HFFc6 (cell line): ENCODE measurements around the gene REV3L. TPM values are rescaled to one million over a fixed set of nuclear protein-coding genes. Genes with fewer than 3 reads are reported as not detected.

ENCODE experiments used
- DNase-seq: peaks from one replicate; pipeline ENCODE4 v3.0.0-alpha.2; 2018
- H3K27ac Mint-ChIP-seq: 2 replicates; pipeline ENCODE4 v1.8.0; 2020; ENCODE audit warnings: mild to moderate bottlenecking, mixed read lengths
- H3K27me3 Mint-ChIP-seq: 2 replicates; pipeline ENCODE4 v1.8.0; 2021; ENCODE audit warnings: mild to moderate bottlenecking, moderate library complexity, mixed read lengths; ENCODE audit not compliant: insufficient read depth
- H3K36me3 Mint-ChIP-seq: 2 replicates; pipeline ENCODE4 v1.8.0; 2021; ENCODE audit warnings: low read depth, mixed read lengths
- H3K4me1 Mint-ChIP-seq: 2 replicates; pipeline ENCODE4 v1.8.0; 2020; ENCODE audit warnings: low read depth, mixed read lengths
- H3K4me3 Mint-ChIP-seq: 2 replicates; pipeline ENCODE4 v1.8.0; 2020; ENCODE audit warnings: mild to moderate bottlenecking, moderate library complexity, mixed read lengths
- H3K9me3 Mint-ChIP-seq: 2 replicates; pipeline ENCODE4 v1.8.0; 2020; ENCODE audit warnings: mild to moderate bottlenecking, mixed read lengths
- total RNA-seq, 6 experiments: library from RNA; stranded (reverse); fragmentation: NEBNext Ultra II Directional; extraction: Animal tissue kit (Norgen Biotek cat#: 25700); gene quantifications; 2 replicates in 1 of 6; 3 replicates in 5 of 6; pipeline ENCODE4 v1.2.3, GENCODE V29; 2021
- TF ChIP-seq, protein P1 (sequence below): fragments of 200-600 bp; sonication (generic); IDR thresholded peaks from 2 replicates; pipeline ENCODE4 v1.5.0; 2021; ENCODE audit warnings: antibody characterized with exemption, mild to moderate bottlenecking

The REV3L gene
- total RNA-seq, 6 experiments from 2014 or later = 22.4 to 36.3 (median 31.2) TPM

GRCh38 chr6:111430605-111431376 is 52.2 kb downstream of the REV3L start:
- no peak overlapping the region for H3K4me3 Mint-ChIP-seq
- no peaks in the 10 kb centered on the region for H3K27me3 Mint-ChIP-seq
- DNase-seq = no peak
- peaks cover 63% of the 10 kb centered on the region for H3K4me1 Mint-ChIP-seq
- H3K36me3 Mint-ChIP-seq = peaks cover 52% of the 10 kb centered on the region
- H3K9me3 Mint-ChIP-seq = peaks cover 13% of the 10 kb centered on the region
- H3K27ac Mint-ChIP-seq = no peak overlapping the region
- TF ChIP-seq, protein P1, sequence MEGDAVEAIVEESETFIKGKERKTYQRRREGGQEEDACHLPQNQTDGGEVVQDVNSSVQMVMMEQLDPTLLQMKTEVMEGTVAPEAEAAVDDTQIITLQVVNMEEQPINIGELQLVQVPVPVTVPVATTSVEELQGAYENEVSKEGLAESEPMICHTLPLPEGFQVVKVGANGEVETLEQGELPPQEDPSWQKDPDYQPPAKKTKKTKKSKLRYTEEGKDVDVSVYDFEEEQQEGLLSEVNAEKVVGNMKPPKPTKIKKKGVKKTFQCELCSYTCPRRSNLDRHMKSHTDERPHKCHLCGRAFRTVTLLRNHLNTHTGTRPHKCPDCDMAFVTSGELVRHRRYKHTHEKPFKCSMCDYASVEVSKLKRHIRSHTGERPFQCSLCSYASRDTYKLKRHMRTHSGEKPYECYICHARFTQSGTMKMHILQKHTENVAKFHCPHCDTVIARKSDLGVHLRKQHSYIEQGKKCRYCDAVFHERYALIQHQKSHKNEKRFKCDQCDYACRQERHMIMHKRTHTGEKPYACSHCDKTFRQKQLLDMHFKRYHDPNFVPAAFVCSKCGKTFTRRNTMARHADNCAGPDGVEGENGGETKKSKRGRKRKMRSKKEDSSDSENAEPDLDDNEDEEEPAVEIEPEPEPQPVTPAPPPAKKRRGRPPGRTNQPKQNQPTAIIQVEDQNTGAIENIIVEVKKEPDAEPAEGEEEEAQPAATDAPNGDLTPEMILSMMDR = no peak

- Mint-ChIP-seq H3K36me3 (peaks cover 42% of the 10 kb centered on the region), H3K9me3 (peaks cover 13% of the 10 kb centered on the region), H3K27ac (no peak overlapping the region), H3K4me1 (peaks cover 74% of the 10 kb centered on the region), H3K27me3 (no peaks in the 10 kb centered on the region), H3K4me3 (no peak overlapping the region)
- no peak for DNase-seq
- TF ChIP-seq, protein P1 = no peak
Observed at GRCh38 chr6:111429571-111429970, 53.4 kb downstream of the REV3L start.

- Mint-ChIP-seq H3K4me3 (no peak overlapping the region), H3K27me3 (no peaks in the 10 kb centered on the region), H3K36me3 (peaks cover 42% of the 10 kb centered on the region), H3K9me3 (peaks cover 13% of the 10 kb centered on the region), H3K4me1 (peaks cover 81% of the 10 kb centered on the region), H3K27ac (no peak overlapping the region; the same call in 1 of the 2 replicates)
- TF ChIP-seq, protein P1 = no peak
- DNase-seq = no peak
Observed at GRCh38 chr6:111428811-111429210, 54.2 kb downstream of the REV3L start.

DNA sequence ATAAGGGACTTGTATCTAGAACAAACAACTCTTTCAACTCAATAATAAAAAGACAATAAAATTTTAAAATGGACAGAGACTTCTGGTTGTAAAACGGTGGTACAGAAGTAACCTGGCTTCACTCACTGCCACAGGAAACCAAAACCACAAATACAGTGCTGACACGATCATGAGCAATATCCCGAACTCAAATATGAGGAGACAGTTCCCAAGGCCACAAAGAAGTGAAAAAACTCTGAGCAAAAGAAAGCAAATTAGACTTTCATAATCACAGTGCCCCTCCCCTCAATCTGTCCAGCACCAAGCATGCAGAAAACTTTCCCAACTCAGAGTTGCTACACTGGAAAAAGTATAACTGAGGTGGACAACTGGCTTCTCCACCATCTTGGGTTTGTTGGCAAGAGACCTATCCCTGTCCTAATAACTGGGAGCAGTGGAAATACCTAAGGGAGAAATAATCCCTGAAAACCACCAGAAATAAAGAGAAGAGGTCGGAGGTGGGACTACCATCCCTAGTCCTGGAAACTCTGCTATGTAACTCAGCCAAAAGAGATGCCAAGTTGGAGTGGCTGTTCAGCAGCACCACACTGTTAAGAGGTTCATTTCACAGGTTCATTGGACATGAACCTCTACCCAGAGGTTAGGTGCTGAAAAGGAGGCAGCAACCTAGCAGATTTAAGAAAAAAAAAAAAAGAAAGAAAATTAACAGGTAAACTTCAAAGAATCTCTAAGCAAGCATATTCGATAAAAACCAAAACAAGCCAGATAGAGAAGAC is 55.5 kb downstream of the REV3L start:
- H3K4me1 Mint-ChIP-seq = peaks cover 78% of the 10 kb centered on the region

More for the DNA sequence above, 55.5 kb downstream of the REV3L start:
- TF ChIP-seq, protein P1 = no peak
- Mint-ChIP-seq H3K36me3 (peaks cover 42% of the 10 kb centered on the region), H3K4me3 (peak overlapping the region; percentile 84), H3K27ac (peak overlapping the region; percentile 87), H3K27me3 (no peaks in the 10 kb centered on the region), H3K9me3 (peaks cover 13% of the 10 kb centered on the region)
- peak; percentile 80 for DNase-seq
